Measurements from ENCODE around the gene SLC9A9. TPM values are rescaled to one million over a fixed set of nuclear protein-coding genes. Genes with fewer than 3 reads are reported as not detected.
A peak's percentile ranks its signal among the peaks of the same experiment; 100 is the strongest.

The SLC9A9 gene
- total RNA-seq, 1 donor from 2014 or later: 35.2 TPM

DNA sequence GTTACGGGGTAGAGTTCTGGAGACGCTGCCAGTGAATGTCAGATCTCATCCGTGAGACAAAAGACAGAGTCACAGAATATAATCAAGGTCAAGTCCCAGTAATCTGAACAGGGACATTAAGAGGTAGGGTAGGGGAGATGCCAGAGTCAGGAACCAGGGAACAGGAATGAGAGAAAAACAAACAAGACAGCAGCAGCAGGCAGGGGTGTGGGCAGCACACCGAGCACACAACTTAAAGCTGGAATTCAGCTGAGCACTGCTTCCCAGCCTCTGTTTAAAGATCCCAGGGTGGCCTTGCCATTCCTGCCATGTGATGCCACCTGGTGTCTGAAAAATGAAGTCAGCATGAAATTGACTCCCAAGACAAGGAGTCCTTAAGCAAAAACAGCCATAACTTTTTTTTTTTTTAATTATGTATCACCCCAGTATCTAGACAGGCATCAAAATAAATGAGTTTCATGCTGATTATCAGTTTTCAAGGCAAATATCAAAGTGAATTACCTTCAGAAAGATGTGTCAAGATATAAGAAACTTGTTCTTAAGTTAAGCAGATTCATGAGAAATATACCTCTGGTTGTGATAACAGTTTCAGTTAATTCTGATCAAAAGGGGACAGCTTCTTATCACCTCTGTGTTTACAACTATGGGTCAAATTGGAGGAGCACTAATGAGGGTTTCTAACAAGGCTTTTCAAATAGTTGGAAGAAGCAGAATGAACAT is 203.7 kb downstream of the SLC9A9 start:
- peak; percentile 40 for DNase-seq

DNA sequence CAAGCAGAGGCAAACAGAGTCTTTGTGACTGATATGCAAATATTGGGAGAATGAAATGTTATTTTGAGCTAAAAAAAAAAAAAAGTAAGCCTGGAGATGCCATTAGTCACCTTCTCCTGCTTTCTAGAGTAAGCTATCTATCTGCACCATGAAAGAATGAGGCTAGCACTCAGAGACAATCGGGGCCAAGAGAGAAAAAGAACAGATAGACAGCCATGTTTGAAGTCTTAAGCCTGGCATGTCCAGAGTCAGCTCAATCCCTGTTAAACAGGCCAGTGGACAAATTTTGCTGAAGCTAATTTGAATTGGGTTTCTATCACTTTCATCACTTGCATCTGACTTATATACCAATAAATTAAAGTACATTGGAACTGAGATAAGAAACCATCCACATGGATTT is 204.4 kb downstream of the SLC9A9 start:
- no peak for DNase-seq

DNA sequence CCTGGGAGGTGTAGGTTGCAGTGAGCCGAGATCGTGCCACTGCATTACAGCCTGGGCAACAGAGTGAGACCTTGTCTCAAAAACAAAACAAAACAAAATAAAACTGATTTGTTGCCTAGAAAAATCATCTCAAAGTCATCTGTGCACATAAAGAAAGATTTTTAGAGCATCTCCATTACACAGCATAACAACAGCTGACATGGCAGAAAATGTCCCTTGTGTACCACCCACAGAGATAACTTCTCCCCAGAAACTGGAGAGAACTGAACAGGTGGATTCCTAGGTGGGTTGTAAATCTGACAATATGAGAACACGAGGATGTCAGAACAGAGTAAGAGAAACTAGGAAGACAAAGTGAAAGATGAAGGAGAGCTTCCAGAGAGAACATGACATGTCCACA is 207.5 kb downstream of the SLC9A9 start:
- no peak for DNase-seq

DNA sequence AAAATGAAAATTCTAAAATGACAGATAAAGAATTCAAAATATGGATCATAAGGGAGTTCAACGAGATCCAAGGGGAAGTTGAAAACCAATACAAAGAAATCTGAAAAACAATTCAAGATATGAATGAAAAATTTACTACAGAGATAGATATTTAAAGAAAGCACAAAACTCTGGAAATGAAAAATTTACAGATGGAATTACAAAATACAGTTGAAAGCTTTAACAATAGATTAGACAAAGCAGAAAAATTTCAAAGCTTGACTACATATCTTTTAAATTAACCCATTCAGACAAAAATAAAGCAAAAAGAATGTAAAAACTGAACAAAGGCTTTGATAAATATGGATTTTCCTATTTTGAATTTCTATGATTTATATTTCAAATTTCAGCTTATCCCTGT is 211.1 kb downstream of the SLC9A9 start:
- DNase-seq: no peak

DNA sequence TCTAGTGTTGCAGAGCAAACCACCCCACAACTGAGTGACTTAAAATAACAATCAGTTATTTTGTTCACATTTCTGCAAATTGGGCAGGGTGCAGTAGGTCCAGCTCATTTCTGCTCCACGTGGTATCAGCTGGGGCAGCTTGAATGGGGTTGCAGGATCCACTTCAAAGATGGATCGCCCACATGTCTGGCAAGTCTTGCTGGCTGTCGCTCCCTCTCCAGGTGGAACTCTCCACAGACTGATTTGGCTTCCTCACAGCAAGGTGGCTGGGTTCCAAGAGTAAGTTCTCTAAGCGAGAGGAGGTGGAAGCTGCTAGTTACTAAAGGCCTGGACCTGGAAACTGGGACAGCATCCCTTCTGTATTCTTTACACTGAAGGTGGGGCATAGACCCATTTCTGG is 213.3 kb downstream of the SLC9A9 start:
- DNase-seq: no peak

DNA sequence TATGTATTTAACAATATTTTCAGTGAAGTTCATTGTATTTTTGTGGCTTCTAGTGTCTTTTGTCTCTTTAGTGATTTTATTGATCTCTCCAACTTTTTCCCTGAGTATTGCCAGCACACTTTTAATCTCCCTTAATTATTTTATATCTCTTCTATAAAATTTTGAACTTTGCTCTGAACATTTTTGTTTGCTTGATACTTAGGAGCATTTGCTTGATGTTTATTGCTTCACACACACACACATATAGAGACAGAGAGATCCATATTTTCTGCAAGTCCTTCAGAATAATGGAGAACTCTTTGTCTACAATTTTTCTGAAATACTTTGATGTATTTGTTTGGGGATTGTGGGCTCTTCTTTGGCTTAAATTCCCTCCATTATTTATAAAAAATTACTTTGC is 213.8 kb downstream of the SLC9A9 start:
- no peak for DNase-seq

DNA sequence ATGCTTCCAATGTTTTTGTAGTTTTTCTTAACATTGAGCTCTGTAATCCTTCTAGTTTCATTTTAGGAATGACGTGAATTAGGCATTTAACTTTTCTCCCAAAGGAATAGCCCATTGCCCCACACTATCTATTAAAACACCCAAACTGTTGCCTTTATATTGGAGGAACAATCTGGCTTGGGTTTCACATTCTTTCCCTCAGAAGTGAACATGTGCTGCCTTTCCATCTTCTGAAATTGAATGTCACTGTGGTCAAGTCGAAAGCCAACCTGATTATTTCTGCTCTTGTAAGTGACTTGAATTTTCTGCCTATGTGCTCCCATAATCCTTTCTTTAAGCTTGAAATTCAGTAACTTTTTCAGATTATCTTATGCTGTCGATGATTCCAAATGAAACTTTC is 214.5 kb downstream of the SLC9A9 start:
- DNase-seq: no peak

DNA sequence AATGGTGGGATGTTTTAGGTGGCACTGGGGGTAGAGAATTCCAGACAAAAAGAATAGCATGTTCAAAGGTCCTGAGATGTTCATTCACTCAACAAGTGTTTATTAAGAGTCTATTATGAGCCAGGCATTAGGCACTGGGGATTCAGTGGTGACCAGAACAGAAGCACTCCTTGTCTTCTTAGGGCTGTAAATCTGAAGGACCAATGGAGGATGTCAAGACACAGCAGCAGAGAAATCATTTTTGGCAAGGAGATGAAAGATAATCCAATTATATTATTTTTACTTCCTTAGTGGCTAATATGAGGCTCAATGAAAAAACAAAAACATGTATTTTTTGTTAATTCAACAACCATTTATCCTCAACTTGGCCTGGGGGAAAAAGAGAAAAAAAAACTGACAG is 218.5 kb downstream of the SLC9A9 start:
- DNase-seq: no peak

DNA sequence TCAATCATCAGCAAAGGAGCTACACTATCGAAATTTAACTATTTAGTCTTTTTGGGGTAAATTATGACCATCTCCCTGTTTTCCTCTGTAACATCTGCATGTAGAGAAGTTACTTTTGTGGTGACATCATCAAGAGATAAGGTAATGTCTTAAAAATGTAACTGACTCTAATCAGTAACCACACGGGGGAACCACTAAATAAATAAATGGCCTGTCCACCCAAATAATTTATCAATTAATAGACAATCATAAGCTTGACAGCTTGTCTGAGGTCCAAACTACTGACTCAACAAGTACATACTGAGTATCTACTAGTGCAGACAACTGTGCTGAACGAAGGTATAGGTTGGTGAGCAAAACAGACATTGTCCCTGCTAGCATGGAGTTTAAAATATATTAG is 219.3 kb downstream of the SLC9A9 start:
- no peak for DNase-seq

DNA sequence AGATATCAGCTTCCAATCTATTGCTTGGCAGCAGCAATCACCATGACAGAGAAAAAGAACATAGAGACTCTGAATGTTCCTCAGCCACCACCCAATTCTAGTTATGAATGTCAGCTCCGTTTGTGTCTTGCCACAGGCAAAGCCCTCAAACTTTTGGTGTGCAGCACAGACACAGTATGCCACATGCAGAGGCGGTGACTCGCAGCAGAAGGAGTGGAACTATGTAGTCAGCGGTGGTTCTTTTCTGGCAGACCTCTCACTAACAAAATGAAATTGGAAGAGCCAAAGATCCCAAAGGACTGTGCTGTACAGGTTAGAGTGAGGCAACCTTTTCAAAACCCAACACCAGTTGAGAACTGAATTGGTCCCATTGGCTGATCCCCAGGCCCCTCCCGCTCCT is 220.9 kb downstream of the SLC9A9 start:
- no peak for DNase-seq

DNA sequence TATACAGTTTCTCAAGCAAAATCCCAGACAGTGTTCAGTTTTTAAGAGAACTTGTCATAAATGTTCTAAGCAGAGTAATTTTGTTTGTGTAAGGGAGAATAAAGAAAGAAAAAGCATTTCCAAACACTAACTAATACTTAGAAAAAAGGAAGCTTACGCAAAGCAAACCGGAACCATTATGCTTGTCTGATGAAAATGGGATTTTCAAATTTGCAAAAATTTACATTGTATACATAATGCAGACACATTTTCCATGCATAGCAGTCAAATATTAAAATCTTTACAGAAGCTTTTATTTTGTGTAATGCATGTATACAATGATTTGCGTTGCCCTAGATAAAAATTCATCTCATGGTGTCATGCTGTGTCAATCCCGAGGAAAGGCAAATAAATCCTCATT is 229.0 kb downstream of the SLC9A9 start:
- no peak for DNase-seq

DNA sequence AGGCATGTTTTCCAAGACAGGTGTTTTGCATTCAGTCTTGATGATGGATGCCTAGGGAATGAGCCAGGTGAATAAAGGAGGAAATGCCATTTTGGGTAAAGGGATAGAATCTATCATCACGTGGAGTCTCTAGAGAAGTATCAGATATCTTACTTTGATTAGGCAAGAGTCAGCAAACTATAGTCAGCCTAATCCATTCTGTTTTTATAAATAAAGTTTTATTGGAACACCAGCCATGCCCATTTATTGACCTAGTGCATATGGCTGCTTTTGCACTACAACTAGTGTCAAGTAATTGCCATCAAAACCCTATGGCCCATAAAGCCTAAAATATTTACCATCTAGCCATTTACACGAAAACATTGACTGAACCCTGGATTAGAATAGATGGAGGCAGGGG is 231.2 kb downstream of the SLC9A9 start:
- no peak for DNase-seq

DNA sequence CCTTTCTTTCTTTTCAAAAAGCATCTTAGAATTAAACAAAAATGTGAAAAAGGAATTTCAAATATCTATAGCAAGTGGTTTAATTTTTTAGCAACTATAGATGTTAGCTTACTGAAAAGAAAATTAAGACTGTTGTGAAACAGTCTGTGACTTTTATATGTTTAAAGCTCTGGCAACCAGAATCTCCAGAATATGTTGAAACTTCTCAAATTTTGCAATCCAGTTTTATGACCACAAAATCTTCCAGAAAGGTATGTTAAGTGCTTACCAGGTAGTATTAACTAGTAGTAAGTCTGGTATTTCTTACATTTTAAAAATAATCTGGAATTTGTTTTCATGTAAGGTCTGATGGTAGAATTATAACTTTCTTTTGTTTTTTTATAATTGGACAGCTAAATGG is 235.0 kb downstream of the SLC9A9 start:
- no peak for DNase-seq

DNA sequence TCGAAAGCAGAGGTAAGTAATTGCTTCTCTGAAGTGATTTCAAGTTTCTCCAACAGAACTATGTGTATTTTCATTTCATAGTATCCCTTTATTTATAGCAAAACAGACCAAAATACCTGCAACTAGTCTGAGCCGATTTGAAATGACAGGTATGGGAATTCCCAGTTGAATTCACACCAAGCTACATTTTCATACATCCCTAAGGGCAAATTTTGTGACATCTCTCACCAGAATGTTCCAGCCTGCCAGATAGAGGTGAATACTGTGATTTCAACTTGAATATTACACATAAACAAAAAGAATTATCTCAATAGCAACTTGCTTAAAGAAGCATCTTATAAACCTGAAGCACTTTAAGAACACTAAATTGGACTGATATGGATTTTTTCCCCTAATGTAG is 235.7 kb downstream of the SLC9A9 start:
- no peak for DNase-seq

DNA sequence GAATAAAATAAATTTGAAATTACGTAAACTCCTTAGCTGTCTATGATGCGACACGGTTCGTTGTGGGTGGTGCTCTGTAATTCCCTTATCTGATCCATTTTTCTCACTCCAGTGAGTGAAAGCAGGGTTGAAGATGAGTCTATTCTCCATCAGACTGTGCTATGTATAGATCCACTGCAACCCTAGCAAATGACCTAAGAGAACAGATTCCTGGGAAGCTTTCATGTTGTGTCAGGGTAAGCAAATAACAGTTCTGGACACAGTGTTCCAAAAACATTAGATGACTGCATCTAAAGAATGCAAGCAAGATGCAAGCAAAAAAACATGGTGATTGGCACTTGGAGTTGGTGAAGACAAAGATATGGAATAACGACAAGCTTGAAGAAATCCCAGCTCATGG is 239.3 kb downstream of the SLC9A9 start:
- DNase-seq: no peak

DNA sequence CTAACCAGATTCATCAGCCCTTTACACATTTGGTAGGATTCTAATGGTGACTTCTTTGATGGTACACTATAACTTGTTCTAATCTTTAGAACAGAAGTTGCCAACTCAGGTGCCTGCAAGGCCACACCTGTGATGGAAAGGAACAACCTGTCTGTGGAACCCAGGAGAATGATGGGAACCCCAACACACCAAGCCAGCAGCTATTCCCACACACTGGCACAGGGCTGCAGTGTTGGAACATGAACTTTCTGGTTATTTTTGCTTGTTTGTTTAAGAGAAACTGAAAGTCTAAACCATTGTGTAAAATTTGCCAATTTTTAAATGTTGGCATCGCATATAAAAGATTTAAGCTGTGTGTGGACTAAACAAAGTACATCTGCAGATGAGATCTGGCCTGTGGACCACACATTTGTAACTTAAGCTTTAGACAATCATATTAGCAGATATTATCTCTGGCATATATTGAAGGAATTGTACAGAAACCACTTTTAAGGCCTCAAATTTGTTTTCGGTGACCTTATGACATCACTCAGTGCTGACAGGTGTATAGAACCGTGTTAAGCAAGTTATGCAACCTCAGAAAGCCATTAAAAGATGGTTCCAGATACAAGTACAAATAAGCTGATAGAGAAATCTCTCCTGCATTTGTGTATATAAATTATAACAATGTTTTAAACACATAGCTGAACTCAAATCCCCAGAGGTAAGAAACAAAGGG is 242.9 kb downstream of the SLC9A9 start:
- DNase-seq: no peak

DNA sequence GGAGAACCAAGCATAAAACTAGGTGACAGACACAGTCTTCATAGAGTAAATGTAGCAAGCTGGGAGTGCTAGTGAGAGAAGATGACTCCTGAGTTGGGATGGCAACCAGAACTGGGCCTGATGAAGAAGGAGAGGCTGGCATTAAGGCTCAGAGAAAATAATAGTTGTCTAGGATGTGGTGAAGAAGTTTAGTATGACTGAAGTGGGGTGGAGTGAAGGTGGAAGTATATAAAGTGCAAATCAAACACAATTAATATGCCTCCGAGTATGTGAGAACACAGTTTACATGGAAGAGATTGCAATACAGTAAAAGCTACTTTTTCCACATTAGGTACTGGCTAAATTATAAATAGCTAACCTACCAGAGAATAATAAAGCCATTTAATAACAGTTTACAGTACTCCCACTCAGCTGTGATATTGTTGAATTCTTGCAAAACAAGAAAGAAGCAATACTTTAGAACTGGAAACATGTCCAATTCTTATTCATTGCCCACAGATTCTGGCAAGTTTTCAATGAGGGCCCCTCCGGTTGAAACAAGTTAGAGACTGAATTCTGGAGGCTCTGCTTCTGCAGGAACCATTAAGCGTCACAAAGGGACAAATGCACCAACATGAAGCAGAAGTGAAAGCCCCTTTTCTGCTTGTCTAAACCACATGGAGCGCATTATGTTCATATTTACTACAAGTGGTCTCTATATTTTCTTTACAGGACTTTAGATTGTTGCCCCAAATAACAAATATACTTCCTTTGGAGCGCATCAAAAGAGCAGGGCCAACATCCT is 243.7 kb downstream of the SLC9A9 start:
- no peak for DNase-seq

DNA sequence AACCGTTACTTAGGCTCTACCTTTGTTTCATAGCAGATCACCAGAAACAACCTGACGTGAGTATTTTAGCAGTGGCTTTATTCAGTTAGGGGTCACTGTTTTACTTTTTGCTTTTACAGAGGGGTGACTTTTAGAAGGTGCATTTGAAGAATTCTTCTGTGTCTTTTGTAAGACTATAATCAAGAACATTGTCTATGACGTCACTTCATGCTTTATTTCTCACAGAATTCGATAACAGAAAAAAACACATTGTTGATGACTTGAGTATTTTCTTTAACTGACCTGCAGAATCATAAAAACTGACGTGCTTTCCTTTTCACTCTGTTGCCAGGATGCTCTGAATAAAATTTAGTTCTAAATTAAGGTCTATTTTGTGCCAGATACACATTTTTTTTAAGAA is 244.5 kb downstream of the SLC9A9 start:
- DNase-seq: no peak

DNA sequence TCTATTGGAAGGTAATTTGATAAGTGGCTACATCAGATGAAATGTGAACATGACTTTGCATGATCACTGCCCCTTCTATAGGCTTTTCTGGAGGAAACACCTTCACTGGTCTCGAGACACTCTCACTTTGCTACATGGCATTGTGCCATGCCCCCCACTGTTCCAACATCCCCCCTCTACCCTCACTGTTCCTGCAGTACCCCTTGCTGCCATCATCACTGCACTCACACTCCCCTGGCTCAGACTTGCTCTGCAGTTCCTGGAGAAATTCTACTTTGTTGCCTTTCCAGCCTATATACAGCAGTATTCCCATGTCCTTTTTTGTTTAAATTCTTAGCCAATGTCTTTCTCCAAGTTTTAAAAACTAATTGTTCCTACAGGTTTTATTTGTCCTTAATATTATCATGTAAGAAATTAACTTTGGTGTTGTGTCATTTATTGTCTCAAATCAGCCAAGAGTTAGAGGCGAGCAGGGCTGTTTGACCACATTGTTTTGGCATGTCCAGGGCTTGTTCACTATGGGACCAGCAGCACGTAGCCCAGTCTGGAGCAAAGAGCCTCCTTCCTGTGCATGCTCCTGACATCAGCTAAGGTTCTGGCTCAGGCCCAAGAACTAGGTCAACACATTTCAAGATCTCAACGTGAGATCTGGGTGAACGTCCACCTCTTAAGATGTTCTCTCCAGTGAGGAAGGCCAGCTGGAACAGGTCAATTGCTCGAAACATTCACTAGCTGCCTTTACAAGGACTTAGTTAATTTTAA is 246.4 kb downstream of the SLC9A9 start:
- no peak for DNase-seq

DNA sequence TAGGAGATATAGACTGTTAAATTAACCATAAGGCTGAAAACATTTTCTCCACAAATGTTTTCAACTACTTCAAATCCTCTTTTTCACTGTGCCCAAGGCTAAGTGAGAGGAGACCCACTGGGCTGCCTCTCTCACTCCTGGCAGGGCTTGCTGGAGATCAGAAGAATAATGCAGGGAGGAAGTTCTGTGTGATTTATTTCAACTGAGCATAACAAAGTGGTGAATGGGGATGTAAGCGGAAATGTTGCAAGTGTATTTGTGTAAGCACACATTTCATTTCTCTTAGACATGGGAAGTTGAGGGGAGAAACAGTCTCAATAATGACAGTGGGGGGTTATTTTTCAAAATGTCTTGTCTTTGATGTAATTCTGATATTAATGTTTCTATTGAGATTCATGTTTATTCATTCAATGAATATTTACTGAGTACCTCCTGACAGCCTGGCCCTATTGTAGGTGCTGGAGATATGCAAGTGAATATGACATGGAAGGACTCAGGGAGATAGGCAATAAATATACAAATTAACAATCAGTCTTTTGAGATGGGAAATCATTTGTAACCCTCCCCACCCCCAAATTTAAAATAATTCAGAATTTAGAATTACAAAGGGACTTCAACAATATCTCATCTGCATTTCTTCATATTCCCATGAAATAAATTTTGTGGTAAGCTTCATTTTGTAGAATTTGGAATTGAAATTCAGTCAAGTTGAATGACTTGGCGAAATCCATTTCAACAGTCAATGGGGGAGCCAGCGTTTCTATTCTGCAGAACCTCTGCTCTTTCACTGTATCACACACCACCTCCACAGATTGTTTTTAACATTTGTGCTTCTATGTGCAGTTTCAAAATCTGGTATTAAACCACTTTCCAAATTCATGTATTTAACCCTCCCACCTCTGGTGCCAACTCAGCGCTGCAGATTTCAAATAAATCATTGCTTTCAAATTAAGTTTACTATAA is 247.2 kb downstream of the SLC9A9 start:
- DNase-seq: no peak
